ENCODE measurements around the gene PPP6R2. TPM values are rescaled to one million over a fixed set of nuclear protein-coding genes. Genes with fewer than 3 reads are reported as not detected.
A peak's percentile ranks its signal among the peaks of the same experiment; 100 is the strongest.

PPP6R2 gene
- total and polyA plus RNA-seq, 8 donors, result 24.4 to 243 (median 62.3) TPM

GRCh38 chr22:50471962-50472361 is 128.8 kb downstream of the PPP6R2 start:
- DNase-seq, result no peak
- peak overlapping the region in 1 of 5 donors; percentile 81 for H3K27ac ChIP-seq
- WGBS, 5 donors, result 67 to 86% (median 81%) methylated on average over 4 to 5 of the region's 5 CpGs
- peaks cover 56 to 74% (median 62%) of the 10 kb centered on the region in 4 donors for H3K4me1 ChIP-seq
- H3K36me3 ChIP-seq, result peaks cover 10 to 15% (median 14%) of the 10 kb centered on the region in 4 donors
- H3K4me3 ChIP-seq, result peak overlapping the region in 1 of 4 donors; percentile 4
- no peaks in the 10 kb centered on the region for H3K27me3 ChIP-seq
- no peaks in the 10 kb centered on the region for H3K9me3 ChIP-seq
- intact Hi-C loops (cut with DNase I; ENCODE audit: low total_unique reads), result no loop called here
- TF ChIP-seq POLR2A (IDR thresholded peaks at IDR 0.05), result no peak
- TF ChIP-seq, protein P1, sequence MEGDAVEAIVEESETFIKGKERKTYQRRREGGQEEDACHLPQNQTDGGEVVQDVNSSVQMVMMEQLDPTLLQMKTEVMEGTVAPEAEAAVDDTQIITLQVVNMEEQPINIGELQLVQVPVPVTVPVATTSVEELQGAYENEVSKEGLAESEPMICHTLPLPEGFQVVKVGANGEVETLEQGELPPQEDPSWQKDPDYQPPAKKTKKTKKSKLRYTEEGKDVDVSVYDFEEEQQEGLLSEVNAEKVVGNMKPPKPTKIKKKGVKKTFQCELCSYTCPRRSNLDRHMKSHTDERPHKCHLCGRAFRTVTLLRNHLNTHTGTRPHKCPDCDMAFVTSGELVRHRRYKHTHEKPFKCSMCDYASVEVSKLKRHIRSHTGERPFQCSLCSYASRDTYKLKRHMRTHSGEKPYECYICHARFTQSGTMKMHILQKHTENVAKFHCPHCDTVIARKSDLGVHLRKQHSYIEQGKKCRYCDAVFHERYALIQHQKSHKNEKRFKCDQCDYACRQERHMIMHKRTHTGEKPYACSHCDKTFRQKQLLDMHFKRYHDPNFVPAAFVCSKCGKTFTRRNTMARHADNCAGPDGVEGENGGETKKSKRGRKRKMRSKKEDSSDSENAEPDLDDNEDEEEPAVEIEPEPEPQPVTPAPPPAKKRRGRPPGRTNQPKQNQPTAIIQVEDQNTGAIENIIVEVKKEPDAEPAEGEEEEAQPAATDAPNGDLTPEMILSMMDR (IDR thresholded peaks at IDR 0.05), result no peak
- no peak for TF ChIP-seq EP300 (IDR thresholded peaks at IDR 0.05)
- TF ChIP-seq POLR2AphosphoS5 (IDR thresholded peaks at IDR 0.05), result no peak

- no peak for TF ChIP-seq EP300 (IDR thresholded peaks at IDR 0.05)
- no peak for TF ChIP-seq POLR2AphosphoS5 (IDR thresholded peaks at IDR 0.05)
- TF ChIP-seq, protein P1 (IDR thresholded peaks at IDR 0.05), result peak in 1 of 7 experiments; percentile 13
- TF ChIP-seq POLR2A (IDR thresholded peaks at IDR 0.05), result no peak
- Histone ChIP-seq H3K4me1 (peaks cover 56 to 71% (median 62%) of the 10 kb centered on the region in 4 donors), H3K9me3 (no peaks in the 10 kb centered on the region), H3K36me3 (peaks cover 0 to 4% (median 3%) of the 10 kb centered on the region in 4 donors), H3K27ac (no peak overlapping the region), H3K4me3 (peak overlapping the region; percentile 83 to 99 (median 98)), H3K27me3 (no peaks in the 10 kb centered on the region)
- 63 to 79% (median 74%) methylated on average over 6 of the region's 6 CpGs for WGBS, 5 donors
- intact Hi-C loops (cut with DNase I; ENCODE audit: low total_unique reads), result no loop called here
- DNase-seq, result no peak
Measured at GRCh38 chr22:50473088-50473487, 130.0 kb downstream of the PPP6R2 start.

DNA sequence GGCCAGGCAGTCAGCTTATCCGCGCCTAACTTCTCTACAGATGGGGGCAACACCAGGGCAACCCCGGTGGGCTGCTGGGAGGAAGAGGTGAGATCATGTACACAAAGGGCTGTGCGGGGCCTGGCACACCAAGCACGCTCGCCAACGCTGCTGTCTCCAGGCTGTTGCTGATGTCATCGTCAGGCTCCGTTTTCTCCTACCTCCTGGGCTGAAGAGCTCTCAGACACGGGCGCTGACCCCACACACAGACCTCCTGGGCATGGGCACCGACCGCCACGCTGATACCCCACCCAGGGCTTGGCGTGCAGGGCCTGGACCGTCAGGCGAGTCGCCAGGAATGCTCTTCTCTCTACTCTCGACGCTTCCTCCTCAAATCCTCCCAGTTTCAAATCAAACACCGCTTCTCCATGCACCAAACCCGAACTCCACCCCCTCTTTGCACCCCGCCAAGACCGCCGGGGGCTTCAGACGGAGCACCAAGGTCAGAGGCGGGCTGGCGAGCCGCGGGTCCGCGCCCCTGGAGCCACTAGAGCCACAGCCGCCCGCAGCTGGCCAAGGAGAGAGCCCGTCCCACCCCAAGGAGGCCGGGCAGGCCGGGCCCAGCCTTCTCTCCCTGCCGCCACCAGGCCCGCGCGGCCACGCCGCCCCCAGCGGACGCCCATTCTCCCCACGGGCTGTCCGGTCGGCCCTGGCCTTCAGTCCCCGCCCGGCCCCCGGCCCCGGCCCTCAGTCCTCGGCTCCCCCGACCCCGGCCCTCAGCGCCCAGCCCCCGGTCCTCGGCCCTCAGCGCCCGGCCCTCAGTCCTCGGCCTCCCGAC is 130.9 kb downstream of the PPP6R2 start:
- 2 to 3% (median 2%) methylated on average over 34 to 62 of the region's 62 CpGs for WGBS, 5 donors
- TF ChIP-seq EP300 (IDR thresholded peaks at IDR 0.05) (no peak), POLR2AphosphoS5 (IDR thresholded peaks at IDR 0.05) (no peak), POLR2A (IDR thresholded peaks at IDR 0.05) (no peak)
- TF ChIP-seq, protein P1 (IDR thresholded peaks at IDR 0.05), result no peak
- peaks cover 0 to 6% (median 0%) of the 10 kb centered on the region in 3 donors for H3K27me3 ChIP-seq
- H3K36me3 ChIP-seq, result no peaks in the 10 kb centered on the region
- intact Hi-C loops (cut with DNase I; ENCODE audit: low total_unique reads), result no loop called here
- H3K4me1 ChIP-seq, result peaks cover 54 to 62% (median 59%) of the 10 kb centered on the region in 4 donors
- H3K4me3 ChIP-seq, result peak overlapping the region; percentile 83 to 99 (median 98)
- peak overlapping the region; percentile 80 to 93 (median 87) for H3K27ac ChIP-seq
- no peaks in the 10 kb centered on the region for H3K9me3 ChIP-seq
- DNase-seq, result peak; percentile 49 to 75

DNA sequence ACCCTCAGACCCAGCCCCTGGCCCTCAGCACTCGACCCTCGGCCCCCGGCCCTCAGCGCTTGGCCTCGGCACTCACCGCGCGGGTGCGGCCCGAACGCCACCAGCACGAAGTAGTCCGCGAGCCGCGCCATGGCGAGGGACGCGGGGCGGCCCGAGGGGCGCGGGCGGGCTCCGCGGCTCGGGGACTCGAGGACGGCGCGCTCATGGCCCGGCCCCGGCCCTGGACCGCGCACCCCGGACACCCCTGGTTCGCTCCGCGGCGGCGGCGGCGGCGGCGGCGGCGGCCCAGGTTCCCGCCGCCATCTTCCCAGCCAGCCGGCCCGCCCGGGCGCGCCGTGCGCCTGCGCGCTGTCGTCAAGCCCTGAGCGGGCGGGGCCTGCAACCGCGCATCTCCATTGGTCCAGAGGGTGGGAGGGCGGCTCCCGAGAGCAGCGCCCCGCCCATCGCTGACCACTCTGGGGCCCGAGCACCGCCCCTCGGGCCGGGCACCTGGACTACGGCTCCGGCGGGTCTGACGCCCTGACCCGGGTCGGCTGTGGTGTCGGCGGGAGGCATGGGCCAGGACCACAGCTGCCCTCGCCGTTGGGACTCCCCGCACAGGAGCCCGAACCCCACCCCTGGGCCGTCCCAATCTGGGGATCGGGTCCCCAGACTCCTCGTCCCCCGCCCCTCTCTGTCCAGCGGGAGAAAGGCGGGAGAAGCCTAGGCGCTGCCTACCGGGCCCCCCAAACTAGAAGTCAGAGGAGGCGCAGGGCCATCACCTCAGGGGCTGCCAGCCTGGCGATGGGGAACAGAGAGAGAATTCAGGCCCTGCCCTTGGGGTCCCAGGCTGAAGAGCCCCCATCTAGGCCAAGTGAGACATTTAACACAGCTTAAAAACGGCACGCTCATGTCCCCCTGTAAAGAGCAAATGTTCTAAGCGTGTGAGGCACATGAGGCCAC is 131.9 kb downstream of the PPP6R2 start, which contains the start of gene SBF1:
SBF1 (minus strand) TSS at position 326 of the 942 bp plus-strand sequence; CDS start at position 131, 195 bp downstream.
- WGBS, 5 donors, result 1 to 4% (median 2%) methylated on average over 32 to 97 of the region's 97 CpGs
- intact Hi-C loops (cut with DNase I; ENCODE audit: low total_unique reads), result no loop called here
- peak; percentile 96 to 98 for DNase-seq

More for the DNA sequence above, 131.9 kb downstream of the PPP6R2 start, which contains the start of gene SBF1:
- Histone ChIP-seq H3K27ac (peak within 1 kb of the TSS; percentile 81 to 93 (median 87)), H3K36me3 (no peaks in the 10 kb centered on the region), H3K27me3 (peaks cover 0 to 15% (median 0%) of the 10 kb centered on the region in 3 donors), H3K4me3 (peak within 1 kb of the TSS; percentile 83 to 99 (median 98)), H3K4me1 (peaks cover 44 to 52% (median 50%) of the 10 kb centered on the region in 4 donors), H3K9me3 (no peaks in the 10 kb centered on the region)
- TF ChIP-seq POLR2AphosphoS5 (IDR thresholded peaks at IDR 0.05) (peak; percentile 26 to 72 (median 42)), POLR2A (IDR thresholded peaks at IDR 0.05) (no peak)
